Stimulated activated CD8-positive, alpha-beta memory T cell treated with anti-CD3 and anti-CD28 coated beads, Interleukin-7, amount 100 ng/mL, for 4 hours (primary cell): Measurements from ENCODE around the gene BMP7.

Experiments used
- DNase-seq, 2 donors: peaks; one replicate each; pipeline ENCODE4 v3.0.0-alpha.2; 2020; ENCODE audit warnings: low read depth in 2 of 2

Gene BMP7

GRCh38 chr20:57124800-57125517 is 141.5 kb downstream of the BMP7 start:
- DNase-seq = no peak

GRCh38 chr20:57124366-57124765 is 142.1 kb downstream of the BMP7 start:
- DNase-seq = no peak

- DNase-seq = no peak
These were observed 142.9 kb downstream of the BMP7 start for GRCh38 chr20:57123504-57123903.

GRCh38 chr20:57122536-57123489 is 143.6 kb downstream of the BMP7 start:
- DNase-seq = no peak

GRCh38 chr20:57118964-57119363 is 147.5 kb downstream of the BMP7 start:
- DNase-seq = no peak
